Gastroesophageal sphincter (tissue), 3 donors: ENCODE data around the gene HOMER2.

Experiments
- EP300 ChIP-seq: sonication (generic); formaldehyde crosslinking; IDR thresholded peaks from one replicate; pipeline ENCODE4 v1.6.1; 2017; ENCODE audit warnings: antibody characterized with exemption, mild to moderate bottlenecking
- POLR2A ChIP-seq, 2 donors: fragments of 450-650 bp; IDR thresholded peaks; one replicate each; pipeline ENCODE4 v1.6.1; 2017; ENCODE audit warnings: antibody characterized with exemption in 2 of 2, mild to moderate bottlenecking in 2 of 2, moderate library complexity in 1 of 2
- POLR2AphosphoS5 ChIP-seq: sonication (generic); formaldehyde crosslinking; IDR thresholded peaks from one replicate; pipeline ENCODE4 v1.6.1; 2017; ENCODE audit warnings: antibody characterized with exemption
- TF ChIP-seq, protein P1 (sequence below), 4 experiments: fragments of 200-600 bp in 2 of 4; fragments of 450-650 bp in 2 of 4; sonication (generic) in 1 of 4; IDR thresholded peaks; one replicate each; pipeline ENCODE4 v1.5.1; 2017 to 2019; ENCODE audit warnings: antibody characterized with exemption in 4 of 4, mild to moderate bottlenecking in 2 of 4, moderate library complexity in 2 of 4

DNA sequence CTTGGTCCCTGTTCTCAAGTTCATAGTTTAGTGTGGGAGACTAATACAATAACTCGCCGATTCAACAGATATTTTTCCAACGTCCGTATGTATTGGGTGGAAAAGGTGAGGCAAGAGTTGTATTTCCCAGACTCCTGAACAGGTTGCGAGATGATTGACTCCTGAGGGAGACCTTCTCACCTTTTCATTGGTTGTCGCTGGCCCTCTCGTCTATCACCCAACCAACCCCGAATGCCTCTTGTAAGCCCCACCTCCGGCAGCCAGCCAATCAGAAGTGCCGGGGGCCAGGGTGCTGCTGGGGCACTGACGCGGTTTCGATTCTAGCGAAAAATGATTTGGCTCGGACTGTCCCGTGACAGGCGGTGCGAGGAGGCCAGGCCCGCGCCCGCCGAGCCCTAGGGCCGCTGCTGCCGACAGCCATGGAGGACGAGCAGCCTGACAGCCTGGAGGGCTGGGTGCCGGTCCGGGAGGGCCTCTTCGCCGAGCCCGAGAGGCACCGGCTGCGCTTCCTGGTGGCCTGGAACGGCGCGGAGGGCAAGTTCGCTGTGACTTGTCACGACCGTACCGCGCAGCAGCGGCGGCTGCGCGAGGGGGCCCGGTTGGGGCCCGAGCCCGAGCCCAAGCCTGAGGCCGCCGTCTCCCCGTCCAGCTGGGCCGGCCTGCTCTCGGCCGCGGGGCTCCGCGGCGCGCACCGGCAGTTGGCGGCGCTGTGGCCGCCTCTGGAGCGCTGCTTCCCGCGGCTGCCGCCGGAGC is 143.0 kb downstream of the HOMER2 start, which contains the start of gene WHAMM:
- TF ChIP-seq POLR2AphosphoS5 (peak; percentile 97), EP300 (no peak), POLR2A (IDR thresholded peaks at IDR 0.05) (peak; percentile 93 to 95)
- TF ChIP-seq, protein P1, sequence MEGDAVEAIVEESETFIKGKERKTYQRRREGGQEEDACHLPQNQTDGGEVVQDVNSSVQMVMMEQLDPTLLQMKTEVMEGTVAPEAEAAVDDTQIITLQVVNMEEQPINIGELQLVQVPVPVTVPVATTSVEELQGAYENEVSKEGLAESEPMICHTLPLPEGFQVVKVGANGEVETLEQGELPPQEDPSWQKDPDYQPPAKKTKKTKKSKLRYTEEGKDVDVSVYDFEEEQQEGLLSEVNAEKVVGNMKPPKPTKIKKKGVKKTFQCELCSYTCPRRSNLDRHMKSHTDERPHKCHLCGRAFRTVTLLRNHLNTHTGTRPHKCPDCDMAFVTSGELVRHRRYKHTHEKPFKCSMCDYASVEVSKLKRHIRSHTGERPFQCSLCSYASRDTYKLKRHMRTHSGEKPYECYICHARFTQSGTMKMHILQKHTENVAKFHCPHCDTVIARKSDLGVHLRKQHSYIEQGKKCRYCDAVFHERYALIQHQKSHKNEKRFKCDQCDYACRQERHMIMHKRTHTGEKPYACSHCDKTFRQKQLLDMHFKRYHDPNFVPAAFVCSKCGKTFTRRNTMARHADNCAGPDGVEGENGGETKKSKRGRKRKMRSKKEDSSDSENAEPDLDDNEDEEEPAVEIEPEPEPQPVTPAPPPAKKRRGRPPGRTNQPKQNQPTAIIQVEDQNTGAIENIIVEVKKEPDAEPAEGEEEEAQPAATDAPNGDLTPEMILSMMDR (IDR thresholded peaks at IDR 0.05) = peak in 2 of 4 experiments; percentile 4
